K562 (cell line): ENCODE results near the gene NCOA3. TPM values are rescaled to one million over a fixed set of nuclear protein-coding genes. Genes with fewer than 3 reads are reported as not detected.

Experiments used
- BACH1 ChIP-seq: fragments of 200-800 bp; sonication (Bioruptor generic); IDR thresholded peaks from 2 replicates; pipeline ENCODE4 v1.6.1; 2016; ENCODE audit warnings: missing genetic modification characterization, missing compliant biosample characterization
- BRCA1 ChIP-seq, 2 experiments: fragments of 450-650 bp in 1 of 2; sonication (generic) in 1 of 2; formaldehyde crosslinking in 1 of 2; IDR thresholded peaks; 2 replicates each; pipeline versions ENCODE4 v1.5.0 to v1.6.1; 2017 to 2020; ENCODE audit warnings: mild to moderate bottlenecking in 1 of 2, missing genetic modification reagents in 1 of 2
- CC2D1A ChIP-seq: fragments of 450-650 bp; IDR thresholded peaks from 2 replicates; pipeline ENCODE4 v1.6.1; 2017; ENCODE audit warnings: mild to moderate bottlenecking
- CHD2 ChIP-seq: IDR thresholded peaks from 2 replicates; pipeline ENCODE4 v1.6.1; 2011; ENCODE audit warnings: low read depth, low read length
- ELF2 ChIP-seq: fragments of 250-450 bp; sonication (Bioruptor Pico); IDR thresholded peaks from 2 replicates; pipeline ENCODE4 v1.5.0; 2021; ENCODE audit warnings: mild to moderate bottlenecking
- ELF4 ChIP-seq: fragments of 450-650 bp; formaldehyde crosslinking; IDR thresholded peaks from 2 replicates; pipeline ENCODE4 v1.4.0; 2022; ENCODE audit warnings: missing genetic modification characterization
- GABPA ChIP-seq: fragments of 200-800 bp; sonication (Bioruptor generic); conservative IDR thresholded peaks from 2 replicates; pipeline ENCODE4 v1.6.1; 2016; ENCODE audit warnings: low read depth, missing genetic modification characterization, missing compliant biosample characterization
- HNRNPL ChIP-seq: fragments of 200-400 bp; formaldehyde crosslinking; IDR thresholded peaks from 2 replicates; pipeline ENCODE4 v1.6.1; 2017; ENCODE audit warnings: low read depth, mild to moderate bottlenecking, low read length
- KDM1A ChIP-seq, 2 experiments: fragments of 450-650 bp; IDR thresholded peaks; 2 replicates each; pipeline ENCODE4 v1.6.1; 2016; ENCODE audit warnings: mild to moderate bottlenecking in 2 of 2
- MIER1 ChIP-seq: fragments of 450-650 bp; IDR thresholded peaks from 2 replicates; pipeline ENCODE4 v1.6.1; 2016; ENCODE audit warnings: antibody characterized with exemption, mild to moderate bottlenecking, low read depth
- RAD51 ChIP-seq: fragments of 450-650 bp; IDR thresholded peaks from 2 replicates; pipeline ENCODE4 v1.7.1; 2016; ENCODE audit warnings: low read depth, mild to moderate bottlenecking, borderline replicate concordance
- TCF7 ChIP-seq: sonication (generic); IDR thresholded peaks from 2 replicates; pipeline ENCODE4 v1.6.1; 2016; ENCODE audit warnings: antibody characterized with exemption, borderline replicate concordance
- TCFL5 ChIP-seq: fragments of 250-450 bp; sonication (Bioruptor Pico); conservative IDR thresholded peaks from 2 replicates; pipeline ENCODE4 v1.6.1; 2021; ENCODE audit warnings: mild to moderate bottlenecking, moderate library complexity, matching md5 sums
- XRCC3 ChIP-seq: fragments of 450-650 bp; IDR thresholded peaks from 2 replicates; pipeline ENCODE4 v1.6.1; 2017; ENCODE audit warnings: mild to moderate bottlenecking, moderate library complexity
- ZBTB1 ChIP-seq: sonication (generic); formaldehyde crosslinking; IDR thresholded peaks from 2 replicates; pipeline ENCODE4 v1.8.1; 2023; ENCODE audit warnings: missing genetic modification reagents, low read depth, mild to moderate bottlenecking, borderline replicate concordance
- ZNF121 ChIP-seq: sonication (generic); formaldehyde crosslinking; conservative IDR thresholded peaks from 2 replicates; pipeline ENCODE4 v1.8.0; 2022; ENCODE audit warnings: missing genetic modification reagents
- ZNF586 ChIP-seq: fragments of 450-650 bp; formaldehyde crosslinking; conservative IDR thresholded peaks from 2 replicates; pipeline ENCODE4 v1.4.0; 2020; ENCODE audit warnings: mild to moderate bottlenecking, moderate library complexity
- polyA plus RNA-seq, 8 experiments: library from polyadenylated mRNA; depleted of rRNA in 4 of 8; stranded (reverse) in 5 of 8; unstranded in 3 of 8; fragments of >200 nt; fragmentation: Nextera tagmentation in 2 of 8; fragmentation: Illumina TruSeq in 1 of 8; extraction: Ambion mirVana in 2 of 8; extraction: Trizol in 1 of 8; gene quantifications; 2 replicates each; pipeline versions ENCODE4 v1.2.1 to v1.2.3, GENCODE V29; 2011 to 2014; ENCODE audit warnings: inconsistent platforms in 1 of 8, missing spikeins in 1 of 8
- total RNA-seq, 7 experiments: library from RNA; depleted of rRNA in 6 of 7; stranded (reverse); fragments of >200 nt in 6 of 7; fragmentation: Illumina TruSeq in 2 of 7; extraction: Trizol in 2 of 7; gene quantifications; 2 replicates each; pipeline versions ENCODE4 v1.2.1 to v1.2.3, GENCODE V29; 2011 to 2021; ENCODE audit warnings: low replicate concordance in 1 of 7
- TF ChIP-seq, protein P1 (sequence below): fragments of 200-800 bp; sonication (Bioruptor generic); IDR thresholded peaks from 2 replicates; pipeline ENCODE4 v1.6.1; 2017; ENCODE audit warnings: missing genetic modification characterization, missing compliant biosample characterization
- TF ChIP-seq, protein P2 (sequence below), 2 experiments: fragments of 150-350 bp in 1 of 2; IDR thresholded peaks; 2 replicates each; pipeline ENCODE4 v1.6.1; 2012 to 2016; ENCODE audit warnings: low read depth in 2 of 2, low read length in 2 of 2, mild to moderate bottlenecking in 1 of 2, moderate library complexity in 1 of 2
- TF ChIP-seq, protein P3 (sequence below): fragments of 250-450 bp; sonication (Bioruptor Pico); IDR thresholded peaks from 2 replicates; pipeline ENCODE4 v1.8.0; 2022; ENCODE audit warnings: moderate library complexity, mild to moderate bottlenecking, inconsistent platforms
- TF ChIP-seq, protein P4 (sequence below): sonication (generic); formaldehyde crosslinking; IDR thresholded peaks from 2 replicates; pipeline ENCODE4 v1.8.0; 2022; ENCODE audit warnings: missing genetic modification reagents, mild to moderate bottlenecking, borderline replicate concordance

Gene NCOA3
- total and polyA plus RNA-seq, 9 of the 15 experiments (the other 6 are each of a cell fraction or from before 2014, with no cell fraction given), result 3.2 to 24.3 (median 14.4) TPM

DNA sequence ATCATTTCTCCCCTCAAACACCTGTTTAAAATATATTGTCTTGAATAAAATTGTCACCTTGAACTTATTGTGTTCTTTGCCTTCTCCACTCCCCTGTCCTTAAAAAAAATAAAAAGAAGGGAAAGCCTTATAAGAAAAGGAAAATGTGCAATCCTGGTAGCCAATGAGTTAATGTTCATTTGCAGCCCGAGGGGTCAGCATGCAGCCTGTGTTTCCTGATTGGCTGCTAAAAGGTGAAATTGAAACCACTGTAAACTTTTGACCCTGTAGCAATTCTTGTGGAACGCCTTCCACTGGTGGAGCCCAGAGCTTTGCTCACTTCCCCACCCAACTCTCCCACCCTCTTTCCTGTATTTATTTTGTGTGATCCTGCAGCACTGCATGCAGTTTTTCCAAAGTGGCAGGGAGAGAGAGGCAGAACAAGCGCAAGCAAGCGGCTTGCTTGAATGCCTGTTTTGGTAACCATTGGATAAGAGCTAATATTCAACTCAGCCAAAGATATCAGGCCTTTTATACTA, 74.9 kb downstream of the NCOA3 start (continued):
- TF ChIP-seq BACH1, result no peak
- TF ChIP-seq ELF2 (CRISPR knock-in tag), result no peak
- TF ChIP-seq, protein P1, sequence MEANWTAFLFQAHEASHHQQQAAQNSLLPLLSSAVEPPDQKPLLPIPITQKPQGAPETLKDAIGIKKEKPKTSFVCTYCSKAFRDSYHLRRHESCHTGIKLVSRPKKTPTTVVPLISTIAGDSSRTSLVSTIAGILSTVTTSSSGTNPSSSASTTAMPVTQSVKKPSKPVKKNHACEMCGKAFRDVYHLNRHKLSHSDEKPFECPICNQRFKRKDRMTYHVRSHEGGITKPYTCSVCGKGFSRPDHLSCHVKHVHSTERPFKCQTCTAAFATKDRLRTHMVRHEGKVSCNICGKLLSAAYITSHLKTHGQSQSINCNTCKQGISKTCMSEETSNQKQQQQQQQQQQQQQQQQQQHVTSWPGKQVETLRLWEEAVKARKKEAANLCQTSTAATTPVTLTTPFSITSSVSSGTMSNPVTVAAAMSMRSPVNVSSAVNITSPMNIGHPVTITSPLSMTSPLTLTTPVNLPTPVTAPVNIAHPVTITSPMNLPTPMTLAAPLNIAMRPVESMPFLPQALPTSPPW, result peak; percentile 47; the same call in 1 of the 2 replicates
- no peak for TF ChIP-seq ELF4 (CRISPR knock-in tag)
- TF ChIP-seq MIER1, result no peak
- no peak for TF ChIP-seq ZBTB1 (CRISPR knock-in tag)
- TF ChIP-seq TCFL5 (CRISPR knock-in tag), result no peak
- TF ChIP-seq, protein P2, sequence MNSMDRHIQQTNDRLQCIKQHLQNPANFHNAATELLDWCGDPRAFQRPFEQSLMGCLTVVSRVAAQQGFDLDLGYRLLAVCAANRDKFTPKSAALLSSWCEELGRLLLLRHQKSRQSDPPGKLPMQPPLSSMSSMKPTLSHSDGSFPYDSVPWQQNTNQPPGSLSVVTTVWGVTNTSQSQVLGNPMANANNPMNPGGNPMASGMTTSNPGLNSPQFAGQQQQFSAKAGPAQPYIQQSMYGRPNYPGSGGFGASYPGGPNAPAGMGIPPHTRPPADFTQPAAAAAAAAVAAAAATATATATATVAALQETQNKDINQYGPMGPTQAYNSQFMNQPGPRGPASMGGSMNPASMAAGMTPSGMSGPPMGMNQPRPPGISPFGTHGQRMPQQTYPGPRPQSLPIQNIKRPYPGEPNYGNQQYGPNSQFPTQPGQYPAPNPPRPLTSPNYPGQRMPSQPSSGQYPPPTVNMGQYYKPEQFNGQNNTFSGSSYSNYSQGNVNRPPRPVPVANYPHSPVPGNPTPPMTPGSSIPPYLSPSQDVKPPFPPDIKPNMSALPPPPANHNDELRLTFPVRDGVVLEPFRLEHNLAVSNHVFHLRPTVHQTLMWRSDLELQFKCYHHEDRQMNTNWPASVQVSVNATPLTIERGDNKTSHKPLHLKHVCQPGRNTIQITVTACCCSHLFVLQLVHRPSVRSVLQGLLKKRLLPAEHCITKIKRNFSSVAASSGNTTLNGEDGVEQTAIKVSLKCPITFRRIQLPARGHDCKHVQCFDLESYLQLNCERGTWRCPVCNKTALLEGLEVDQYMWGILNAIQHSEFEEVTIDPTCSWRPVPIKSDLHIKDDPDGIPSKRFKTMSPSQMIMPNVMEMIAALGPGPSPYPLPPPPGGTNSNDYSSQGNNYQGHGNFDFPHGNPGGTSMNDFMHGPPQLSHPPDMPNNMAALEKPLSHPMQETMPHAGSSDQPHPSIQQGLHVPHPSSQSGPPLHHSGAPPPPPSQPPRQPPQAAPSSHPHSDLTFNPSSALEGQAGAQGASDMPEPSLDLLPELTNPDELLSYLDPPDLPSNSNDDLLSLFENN (IDR thresholded peaks at IDR 0.05; ENCODE audit: low read depth in 2 of 2, low read length in 2 of 2), result no peak
- no peak for TF ChIP-seq KDM1A (IDR thresholded peaks at IDR 0.05)
- TF ChIP-seq XRCC3, result no peak
- TF ChIP-seq ZNF121 (CRISPR knock-in tag), result no peak
- TF ChIP-seq, protein P3, sequence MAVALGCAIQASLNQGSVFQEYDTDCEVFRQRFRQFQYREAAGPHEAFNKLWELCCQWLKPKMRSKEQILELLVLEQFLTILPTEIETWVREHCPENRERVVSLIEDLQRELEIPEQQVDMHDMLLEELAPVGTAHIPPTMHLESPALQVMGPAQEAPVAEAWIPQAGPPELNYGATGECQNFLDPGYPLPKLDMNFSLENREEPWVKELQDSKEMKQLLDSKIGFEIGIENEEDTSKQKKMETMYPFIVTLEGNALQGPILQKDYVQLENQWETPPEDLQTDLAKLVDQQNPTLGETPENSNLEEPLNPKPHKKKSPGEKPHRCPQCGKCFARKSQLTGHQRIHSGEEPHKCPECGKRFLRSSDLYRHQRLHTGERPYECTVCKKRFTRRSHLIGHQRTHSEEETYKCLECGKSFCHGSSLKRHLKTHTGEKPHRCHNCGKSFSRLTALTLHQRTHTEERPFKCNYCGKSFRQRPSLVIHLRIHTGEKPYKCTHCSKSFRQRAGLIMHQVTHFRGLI (CRISPR knock-in tag), result no peak
- TF ChIP-seq RAD51, result no peak
- no peak for TF ChIP-seq ZNF586 (CRISPR knock-in tag)
- TF ChIP-seq CHD2, result no peak
- TF ChIP-seq HNRNPL, result no peak
- no peak for TF ChIP-seq BRCA1 (IDR thresholded peaks at IDR 0.05)
- no peak for TF ChIP-seq BRCA1 (CRISPR knock-in tag; IDR thresholded peaks at IDR 0.05)
- TF ChIP-seq GABPA, result peak; percentile 25; the same call in 1 of the 2 replicates
- TF ChIP-seq, protein P4, sequence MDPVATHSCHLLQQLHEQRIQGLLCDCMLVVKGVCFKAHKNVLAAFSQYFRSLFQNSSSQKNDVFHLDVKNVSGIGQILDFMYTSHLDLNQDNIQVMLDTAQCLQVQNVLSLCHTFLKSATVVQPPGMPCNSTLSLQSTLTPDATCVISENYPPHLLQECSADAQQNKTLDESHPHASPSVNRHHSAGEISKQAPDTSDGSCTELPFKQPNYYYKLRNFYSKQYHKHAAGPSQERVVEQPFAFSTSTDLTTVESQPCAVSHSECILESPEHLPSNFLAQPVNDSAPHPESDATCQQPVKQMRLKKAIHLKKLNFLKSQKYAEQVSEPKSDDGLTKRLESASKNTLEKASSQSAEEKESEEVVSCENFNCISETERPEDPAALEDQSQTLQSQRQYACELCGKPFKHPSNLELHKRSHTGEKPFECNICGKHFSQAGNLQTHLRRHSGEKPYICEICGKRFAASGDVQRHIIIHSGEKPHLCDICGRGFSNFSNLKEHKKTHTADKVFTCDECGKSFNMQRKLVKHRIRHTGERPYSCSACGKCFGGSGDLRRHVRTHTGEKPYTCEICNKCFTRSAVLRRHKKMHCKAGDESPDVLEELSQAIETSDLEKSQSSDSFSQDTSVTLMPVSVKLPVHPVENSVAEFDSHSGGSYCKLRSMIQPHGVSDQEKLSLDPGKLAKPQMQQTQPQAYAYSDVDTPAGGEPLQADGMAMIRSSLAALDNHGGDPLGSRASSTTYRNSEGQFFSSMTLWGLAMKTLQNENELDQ, result no peak
- no peak for TF ChIP-seq TCF7
- 0 out of 2 replicates have a peak, but pooled peaks have one; percentile 38 for TF ChIP-seq CC2D1A
